B cell (primary cell): ENCODE data around the gene NEK6.

ENCODE experiments used
- CTCF ChIP-seq: fragments of 200-600 bp; IDR thresholded peaks from one replicate; pipeline ENCODE4 v1.8.0; 2022; ENCODE audit warnings: antibody characterized with exemption, mild to moderate bottlenecking
- EZH2 ChIP-seq: IDR thresholded peaks from 2 replicates; pipeline ENCODE4 v1.6.1; 2012; ENCODE audit warnings: borderline replicate concordance, low read depth, mild to moderate bottlenecking, moderate library complexity, low read length; ENCODE audit not compliant: insufficient read depth, poor library complexity, severe bottlenecking

DNA sequence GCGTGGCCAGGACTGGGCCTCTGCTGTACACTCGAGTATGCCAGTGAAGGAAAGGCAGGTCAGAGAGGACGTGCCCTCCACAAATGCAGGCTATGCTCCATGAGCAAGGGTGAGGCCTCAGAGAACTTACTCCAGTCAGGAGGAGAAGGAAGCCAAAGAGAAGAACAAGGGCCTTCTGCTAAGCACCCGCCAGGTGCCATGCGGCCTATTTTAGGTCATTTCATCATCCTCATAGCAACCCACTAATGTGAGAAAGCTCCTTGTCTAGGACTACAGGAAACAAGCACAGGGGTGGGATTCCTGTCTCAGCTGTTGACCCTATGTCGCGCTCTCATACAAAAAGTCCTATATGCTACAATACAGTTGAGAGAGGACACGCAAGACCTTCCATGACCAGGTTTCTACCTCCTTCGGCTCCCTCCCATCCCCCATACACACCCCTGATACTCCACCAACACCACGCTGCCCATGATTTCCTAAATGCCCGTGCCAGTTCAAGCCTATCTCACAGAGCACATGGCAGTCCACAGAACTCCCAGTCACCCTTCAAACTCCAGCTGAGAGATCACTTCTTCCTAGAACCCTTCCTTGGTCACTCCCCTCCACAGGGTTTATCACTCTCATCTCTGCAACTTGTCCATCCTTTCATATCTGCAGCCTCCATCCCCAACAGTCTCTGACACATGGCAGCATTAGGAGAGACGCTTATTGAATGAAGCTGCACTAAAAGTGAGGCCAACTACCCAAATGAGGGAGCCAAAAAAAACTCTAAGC lies 130.7 kb downstream of the NEK6 start:
- TF ChIP-seq CTCF (no peak), EZH2 (no peak)
